Stimulated activated effector memory CD8-positive, alpha-beta T cell treated with anti-CD3 and anti-CD28 coated beads, Interleukin-12 subunit alpha, Interleukin-12 subunit beta, amount 100 ng/mL, for 72 hours (primary cell): ENCODE data around the gene STT3B.
"Not testable (repeated sequence)": the region's sequence is repeated elsewhere in the genome, so short reads cannot be mapped to it uniquely, and the experiment has no call there.

Experiments used
- ATAC-seq: fragments of 150-1000 bp; cut with Tn5 transposase; 2 replicates; pipeline ENCODE4 v1.10.0; 2021
- DNase-seq, 2 donors: peaks; one replicate each; pipeline ENCODE4 v3.0.0; 2021 to 2022; ENCODE audit warnings: low spot score in 2 of 2
- H3K27ac Mint-ChIP-seq: one replicate; pipeline ENCODE4 v1.8.0; 2022; ENCODE audit warnings: mild to moderate bottlenecking, mixed read lengths
- H3K36me3 Mint-ChIP-seq: one replicate; pipeline ENCODE4 v1.8.0; 2022; ENCODE audit warnings: mild to moderate bottlenecking, mixed read lengths
- H3K4me1 Mint-ChIP-seq: one replicate; pipeline ENCODE4 v1.8.0; 2022; ENCODE audit warnings: mixed read lengths
- H3K4me3 Mint-ChIP-seq: one replicate; pipeline ENCODE4 v1.8.0; 2022; ENCODE audit warnings: mild to moderate bottlenecking, mixed read lengths
- H3K9me3 Mint-ChIP-seq: one replicate; pipeline ENCODE4 v1.8.0; 2022; ENCODE audit warnings: mixed read lengths

The STT3B gene

DNA sequence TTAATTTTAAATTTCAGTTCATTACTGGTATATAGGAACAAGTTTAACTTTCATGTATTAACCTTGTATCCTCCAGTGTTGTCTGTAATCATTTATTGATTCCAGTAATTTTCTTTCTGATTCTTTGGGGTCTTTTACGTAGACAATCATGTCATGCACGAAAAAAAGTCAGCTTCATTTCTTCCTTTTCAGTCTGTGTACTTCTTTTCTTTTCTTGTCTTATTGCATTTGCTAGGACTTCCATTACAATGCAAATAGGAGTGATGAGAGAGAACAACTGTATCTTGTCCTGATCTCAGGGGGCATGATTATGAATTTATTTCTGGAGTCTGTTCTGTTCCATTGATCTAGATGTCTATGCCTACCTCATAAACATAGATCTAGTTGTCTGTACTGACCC is 56.5 kb downstream of the STT3B start:
- no peak overlapping the region for H3K4me3 Mint-ChIP-seq
- peaks cover 42% of the 10 kb centered on the region for H3K4me1 Mint-ChIP-seq

DNA sequence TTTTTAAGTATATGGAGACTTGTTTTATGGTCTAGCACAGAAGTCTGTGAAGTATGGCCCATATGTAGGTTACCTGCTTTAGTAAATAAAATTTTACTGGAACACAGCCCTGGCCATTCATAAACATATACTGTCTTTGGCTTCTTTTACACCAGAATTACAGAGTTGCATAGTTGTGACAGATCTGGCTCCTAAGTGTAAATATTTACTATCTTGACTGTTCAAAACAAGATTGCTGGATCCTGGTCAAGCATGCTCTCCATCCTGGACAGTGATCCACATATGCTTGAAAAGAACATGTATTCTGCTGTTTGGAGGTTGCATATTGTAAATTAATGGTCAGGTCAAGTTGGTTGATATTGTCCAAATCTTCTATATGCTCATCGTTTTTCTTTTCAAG is 57.9 kb downstream of the STT3B start:
- H3K36me3 Mint-ChIP-seq, result peaks cover 62% of the 10 kb centered on the region
- DNase-seq (no peak), ATAC-seq (no peak)
- no peak overlapping the region for H3K27ac Mint-ChIP-seq
- H3K4me1 Mint-ChIP-seq, result peaks cover 53% of the 10 kb centered on the region
- H3K9me3 Mint-ChIP-seq, result peaks cover 13% of the 10 kb centered on the region
- H3K4me3 Mint-ChIP-seq, result no peak overlapping the region

More for the DNA sequence above, 56.5 kb downstream of the STT3B start:
- Mint-ChIP-seq H3K27ac (no peak overlapping the region), H3K9me3 (peaks cover 15% of the 10 kb centered on the region), H3K36me3 (peaks cover 59% of the 10 kb centered on the region)
- ATAC-seq (no peak), DNase-seq (no peak)

DNA sequence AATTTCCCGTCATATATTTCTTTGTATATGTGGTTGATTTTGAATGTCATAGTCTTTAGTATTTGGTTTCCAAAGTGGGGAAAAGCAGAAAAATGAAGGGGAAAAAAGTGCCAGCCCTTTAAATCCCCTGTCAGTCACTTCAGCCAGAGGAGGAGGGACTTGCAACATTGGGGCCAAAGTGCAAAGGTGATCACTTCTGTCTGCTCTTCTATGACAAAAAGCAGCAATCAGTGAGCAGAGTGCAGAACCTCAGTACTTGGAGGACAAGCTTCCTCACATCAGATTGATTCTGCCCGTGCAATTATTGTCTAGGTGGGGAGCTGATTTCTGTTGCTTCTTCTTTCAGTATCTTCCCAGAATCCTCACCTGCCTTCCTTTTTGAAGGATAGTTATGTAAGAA is 60.0 kb downstream of the STT3B start:
- Mint-ChIP-seq H3K9me3 (peaks cover 12% of the 10 kb centered on the region), H3K27ac (no peak overlapping the region), H3K4me3 (no peak overlapping the region), H3K4me1 (peaks cover 61% of the 10 kb centered on the region), H3K36me3 (peaks cover 49% of the 10 kb centered on the region)
- no peak for ATAC-seq
- DNase-seq, result no peak

DNA sequence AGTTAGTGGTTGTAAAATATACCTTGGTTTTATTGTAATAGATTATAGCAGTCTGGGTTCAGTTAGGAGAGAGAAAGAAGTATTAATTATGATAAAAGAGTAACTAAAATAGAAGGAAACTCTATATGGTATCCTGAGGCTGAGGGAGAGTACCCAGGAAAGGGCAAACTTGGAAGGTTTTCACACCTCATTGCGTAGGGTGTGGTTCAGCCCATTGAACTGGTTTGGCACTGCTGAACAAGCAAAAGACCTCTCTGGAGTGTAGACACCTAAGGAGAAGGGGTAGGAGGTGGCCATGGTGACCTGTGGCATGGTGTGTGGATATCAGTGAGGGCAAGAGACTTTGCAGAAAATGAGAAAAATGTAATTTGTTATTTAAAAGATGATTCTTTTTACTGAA is 63.5 kb downstream of the STT3B start:
- no peaks in the 10 kb centered on the region for H3K9me3 Mint-ChIP-seq
- peaks cover 52% of the 10 kb centered on the region for H3K4me1 Mint-ChIP-seq
- no peak overlapping the region for H3K4me3 Mint-ChIP-seq
- DNase-seq (no peak), ATAC-seq (no peak)
- H3K27ac Mint-ChIP-seq, result peak overlapping the region; percentile 68
- peaks cover 59% of the 10 kb centered on the region for H3K36me3 Mint-ChIP-seq

DNA sequence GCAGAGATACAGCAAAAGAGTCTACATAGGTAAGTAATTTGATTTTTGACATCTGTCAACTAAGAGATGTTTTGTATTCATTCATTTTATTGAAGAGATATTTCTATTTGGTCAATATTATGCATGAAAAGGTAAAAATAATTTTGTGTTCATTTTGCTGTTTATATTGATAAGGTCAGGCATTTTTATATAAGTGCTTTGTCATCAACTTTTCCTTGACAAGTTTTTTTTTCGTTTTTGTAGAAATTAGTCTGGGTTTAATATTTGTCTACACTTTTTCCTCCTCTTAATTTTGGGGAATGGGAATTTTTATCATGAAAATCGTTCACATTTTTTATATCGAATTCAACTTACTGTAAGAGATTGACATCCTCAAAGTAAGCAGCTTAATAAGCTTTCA is 67.7 kb downstream of the STT3B start:
- DNase-seq (no peak), ATAC-seq (no peak)
- peaks cover 20% of the 10 kb centered on the region for H3K4me1 Mint-ChIP-seq
- H3K4me3 Mint-ChIP-seq, result no peak overlapping the region
- no peak overlapping the region for H3K27ac Mint-ChIP-seq
- peaks cover 60% of the 10 kb centered on the region for H3K36me3 Mint-ChIP-seq
- peaks cover 3% of the 10 kb centered on the region for H3K9me3 Mint-ChIP-seq

DNA sequence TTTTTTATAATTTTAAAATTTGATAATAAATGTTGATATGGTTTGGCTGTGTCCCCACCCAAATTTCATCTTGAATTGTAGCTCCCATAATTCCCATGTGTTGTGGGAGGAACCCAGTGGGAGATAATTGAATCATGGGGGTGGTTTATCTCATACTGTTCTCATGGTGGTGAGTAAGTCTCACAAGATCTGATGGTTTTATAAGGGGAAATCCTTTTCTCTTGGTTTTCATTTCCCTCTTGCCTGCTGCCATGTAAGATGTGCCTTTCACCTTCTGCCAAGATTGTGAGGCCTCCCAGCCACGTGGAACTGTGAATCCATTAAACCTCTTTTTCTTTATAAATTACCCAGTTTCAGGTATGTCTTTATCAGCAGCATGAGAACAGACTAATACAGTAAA is 72.6 kb downstream of the STT3B start:
- not testable (repeated sequence) for H3K9me3 Mint-ChIP-seq

DNA sequence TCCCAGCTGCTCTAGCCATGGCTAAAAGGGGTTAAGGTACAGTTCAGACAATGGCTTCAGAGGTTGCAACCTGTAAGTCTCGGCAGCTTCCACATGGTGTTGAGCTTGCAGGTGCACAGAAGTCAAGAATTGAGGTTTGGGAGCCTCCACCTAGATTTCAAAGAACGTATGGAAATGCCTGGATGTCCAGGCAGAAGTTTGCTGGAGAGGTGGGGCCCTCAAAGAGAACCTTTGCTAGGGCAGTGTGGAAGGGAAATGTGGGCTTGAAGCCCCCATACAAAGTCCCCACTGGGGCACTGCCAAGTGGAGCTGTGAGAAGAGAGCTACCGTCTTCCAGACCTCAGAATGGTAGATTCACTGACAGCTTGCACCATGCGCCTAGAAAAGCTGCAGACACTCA is 73.7 kb downstream of the STT3B start:
- DNase-seq, result no peak
- H3K36me3 Mint-ChIP-seq, result peaks cover 49% of the 10 kb centered on the region
- H3K27ac Mint-ChIP-seq, result peak overlapping the region; percentile 45
- H3K4me1 Mint-ChIP-seq, result peaks cover 30% of the 10 kb centered on the region
- ATAC-seq, result no peak
- peaks cover 9% of the 10 kb centered on the region for H3K9me3 Mint-ChIP-seq
- no peak overlapping the region for H3K4me3 Mint-ChIP-seq

More for the DNA sequence above, 72.6 kb downstream of the STT3B start:
- peaks cover 27% of the 10 kb centered on the region for H3K4me1 Mint-ChIP-seq
- DNase-seq, H3K27ac Mint-ChIP-seq, H3K4me3 Mint-ChIP-seq, ATAC-seq: not testable (repeated sequence)
- H3K36me3 Mint-ChIP-seq, result peaks cover 60% of the 10 kb centered on the region

DNA sequence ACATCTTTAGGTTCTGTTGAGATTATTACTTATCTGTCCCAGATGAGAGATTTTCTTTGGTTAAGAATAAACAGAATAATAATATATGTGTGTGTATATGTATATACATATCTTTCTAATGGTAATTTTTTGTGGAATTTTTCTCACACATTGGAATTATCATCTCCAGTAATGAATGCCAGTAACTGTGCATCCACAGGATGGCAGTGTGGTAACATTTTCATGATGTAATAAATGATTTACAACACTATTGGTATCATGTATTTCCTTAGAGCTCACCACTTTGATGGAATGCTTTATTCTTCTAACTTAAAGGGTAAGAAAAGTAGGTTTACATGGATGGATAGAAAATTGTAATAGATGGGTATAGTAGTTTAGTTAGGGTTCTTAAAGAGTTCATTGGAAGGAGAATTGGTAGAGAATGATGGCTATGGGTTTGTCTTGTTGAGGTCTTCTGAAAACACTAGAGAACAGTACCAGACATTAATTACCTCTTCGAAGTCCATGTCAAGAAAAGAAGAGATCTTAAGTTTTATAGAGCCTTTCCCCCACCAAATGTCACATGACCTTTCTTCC is 78.1 kb downstream of the STT3B start:
- ATAC-seq (no peak), DNase-seq (no peak)
- H3K9me3 Mint-ChIP-seq, result peaks cover 2% of the 10 kb centered on the region
- peaks cover 55% of the 10 kb centered on the region for H3K4me1 Mint-ChIP-seq
- peaks cover 23% of the 10 kb centered on the region for H3K36me3 Mint-ChIP-seq
- no peak overlapping the region for H3K27ac Mint-ChIP-seq
- H3K4me3 Mint-ChIP-seq, result no peak overlapping the region

DNA sequence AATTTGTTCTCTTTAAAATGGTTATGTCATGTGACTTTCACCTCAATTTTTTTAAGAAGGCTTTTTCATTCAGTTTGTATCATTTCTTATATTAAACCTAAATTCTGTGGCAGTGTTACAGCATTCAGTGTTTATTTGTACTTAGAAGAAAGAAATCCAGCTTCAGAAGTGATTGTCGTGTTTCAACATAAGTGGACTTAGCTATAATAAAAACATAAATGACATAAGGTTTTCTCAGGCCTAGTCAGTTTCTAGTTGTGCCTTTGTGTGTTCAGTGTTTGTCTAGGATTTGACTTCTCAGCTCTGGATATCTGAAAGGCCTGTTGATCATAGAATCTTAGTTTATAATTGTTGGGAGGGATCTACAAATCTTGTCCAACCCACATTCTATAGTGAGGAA is 80.5 kb downstream of the STT3B start:
- ATAC-seq (no peak), DNase-seq (no peak)
- H3K9me3 Mint-ChIP-seq, result no peaks in the 10 kb centered on the region
- H3K4me1 Mint-ChIP-seq, result peaks cover 48% of the 10 kb centered on the region
- H3K4me3 Mint-ChIP-seq, result no peak overlapping the region
- H3K27ac Mint-ChIP-seq, result no peak overlapping the region
- peaks cover 14% of the 10 kb centered on the region for H3K36me3 Mint-ChIP-seq

DNA sequence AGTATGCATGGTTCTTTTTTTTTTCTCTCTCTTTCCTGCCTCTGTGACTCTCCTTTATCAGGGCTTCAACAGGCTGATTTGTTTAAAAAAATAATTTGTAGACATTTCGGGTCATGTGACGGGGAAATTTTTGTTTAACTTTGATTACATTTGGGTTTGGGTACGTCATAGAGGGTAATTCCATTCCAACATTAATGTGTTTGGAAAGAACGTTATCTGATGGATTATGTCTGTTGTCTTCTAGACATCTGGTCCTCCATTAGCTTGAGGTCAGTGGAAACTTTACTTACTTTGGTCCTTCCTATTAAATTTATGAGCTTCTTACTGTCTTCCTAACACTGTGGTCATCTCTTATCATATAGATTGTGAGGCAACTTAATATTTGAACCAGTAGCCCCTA is 80.9 kb downstream of the STT3B start:
- Mint-ChIP-seq H3K4me3 (no peak overlapping the region), H3K9me3 (no peaks in the 10 kb centered on the region), H3K4me1 (peaks cover 43% of the 10 kb centered on the region), H3K36me3 (peaks cover 18% of the 10 kb centered on the region), H3K27ac (no peak overlapping the region)
- ATAC-seq (no peak), DNase-seq (no peak)

DNA sequence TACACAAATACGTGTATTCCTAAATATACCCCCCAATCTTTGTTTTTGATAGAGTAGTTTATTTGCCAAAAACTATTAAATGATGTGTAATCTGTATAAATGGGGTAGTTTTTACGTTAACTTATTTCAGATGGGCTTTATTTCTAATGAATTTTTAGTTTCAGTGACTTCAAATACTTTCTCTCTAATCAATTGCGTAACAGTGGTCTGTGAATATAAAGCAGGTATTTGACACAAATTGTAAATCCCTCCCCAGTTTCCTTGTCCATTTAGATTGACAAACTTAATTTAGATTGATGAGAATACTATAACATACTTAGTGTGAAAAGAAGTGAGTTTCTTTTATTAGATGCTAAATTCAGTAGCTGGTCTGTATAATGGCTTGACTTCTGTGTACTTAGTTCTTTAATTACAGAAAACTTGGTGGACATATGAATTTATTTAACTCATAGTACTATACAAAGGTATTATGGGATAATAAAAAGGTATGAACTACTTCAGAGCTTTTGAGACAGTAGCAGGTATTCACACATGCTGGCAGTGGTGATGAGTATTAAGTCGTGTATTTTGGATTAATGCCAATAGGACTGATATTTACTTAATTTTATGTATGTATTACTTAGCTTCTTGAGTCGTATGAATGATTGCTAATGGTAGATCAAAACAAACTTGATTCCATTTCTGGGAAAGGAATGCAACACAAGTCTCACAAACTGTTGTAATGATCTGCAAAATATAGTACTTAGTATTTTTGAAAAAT is 81.6 kb downstream of the STT3B start:
- Mint-ChIP-seq H3K4me3 (no peak overlapping the region), H3K4me1 (peaks cover 41% of the 10 kb centered on the region), H3K27ac (peak overlapping the region; percentile 20), H3K36me3 (peaks cover 25% of the 10 kb centered on the region), H3K9me3 (no peaks in the 10 kb centered on the region)
- DNase-seq, result no peak
- ATAC-seq, result no peak

DNA sequence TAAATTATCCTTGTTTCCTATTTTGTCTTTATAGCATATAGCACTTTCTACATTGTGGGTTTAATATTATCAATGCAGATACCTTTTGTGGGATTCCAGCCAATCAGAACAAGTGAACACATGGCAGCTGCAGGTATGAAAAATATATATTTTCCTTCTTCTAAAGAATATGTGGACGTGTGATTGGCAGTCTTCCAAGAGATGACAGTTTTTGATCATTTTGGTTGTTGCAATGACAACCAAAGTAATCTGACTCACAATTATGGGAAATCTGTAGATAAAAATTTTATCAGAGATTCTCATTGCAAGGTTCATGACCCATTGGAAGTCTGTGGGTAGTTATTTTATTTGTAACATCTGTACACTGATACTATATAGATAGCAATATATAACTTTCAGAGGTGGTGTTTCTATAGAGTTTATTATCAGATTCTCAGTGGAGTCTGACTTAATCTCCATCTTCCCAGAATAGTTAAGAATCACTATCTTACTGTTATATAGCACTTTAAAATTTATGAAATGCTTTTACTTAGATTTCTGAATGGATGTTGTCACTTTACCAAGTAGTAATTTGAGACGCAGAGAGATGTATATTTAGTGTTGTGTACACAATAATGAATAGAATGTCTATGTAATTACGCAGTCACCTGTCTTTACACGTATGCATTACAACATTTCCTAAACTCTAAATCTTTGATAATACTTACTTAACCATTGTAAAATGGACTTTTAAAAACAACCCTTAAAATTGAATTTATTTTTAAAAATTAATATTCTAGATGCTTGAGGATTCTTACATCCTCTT is 82.5 kb downstream of the STT3B start:
- H3K4me3 Mint-ChIP-seq, result no peak overlapping the region
- no peak for ATAC-seq
- no peak for DNase-seq
- no peaks in the 10 kb centered on the region for H3K9me3 Mint-ChIP-seq
- H3K27ac Mint-ChIP-seq, result no peak overlapping the region
- H3K4me1 Mint-ChIP-seq, result peaks cover 41% of the 10 kb centered on the region
- peaks cover 34% of the 10 kb centered on the region for H3K36me3 Mint-ChIP-seq

DNA sequence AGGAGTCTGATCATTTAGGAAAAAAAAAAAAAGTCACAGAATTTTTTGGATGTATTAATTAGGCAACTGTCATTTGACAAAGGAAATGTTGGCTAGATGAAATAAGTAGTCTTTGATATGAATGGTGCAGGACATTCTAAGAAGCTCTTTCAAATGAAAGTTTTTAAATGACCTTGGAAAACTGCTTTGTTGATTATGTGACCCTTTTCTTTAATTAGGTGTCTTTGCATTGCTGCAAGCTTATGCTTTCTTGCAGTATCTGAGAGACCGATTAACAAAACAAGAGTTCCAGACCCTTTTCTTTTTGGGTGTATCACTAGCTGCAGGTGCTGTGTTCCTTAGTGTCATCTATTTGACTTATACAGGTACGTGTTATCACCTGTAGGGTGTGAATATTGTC is 84.0 kb downstream of the STT3B start:
- ATAC-seq (no peak), DNase-seq (no peak)
- peaks cover 48% of the 10 kb centered on the region for H3K36me3 Mint-ChIP-seq
- no peak overlapping the region for H3K4me3 Mint-ChIP-seq
- H3K9me3 Mint-ChIP-seq, result no peaks in the 10 kb centered on the region
- peaks cover 41% of the 10 kb centered on the region for H3K4me1 Mint-ChIP-seq
- no peak overlapping the region for H3K27ac Mint-ChIP-seq

DNA sequence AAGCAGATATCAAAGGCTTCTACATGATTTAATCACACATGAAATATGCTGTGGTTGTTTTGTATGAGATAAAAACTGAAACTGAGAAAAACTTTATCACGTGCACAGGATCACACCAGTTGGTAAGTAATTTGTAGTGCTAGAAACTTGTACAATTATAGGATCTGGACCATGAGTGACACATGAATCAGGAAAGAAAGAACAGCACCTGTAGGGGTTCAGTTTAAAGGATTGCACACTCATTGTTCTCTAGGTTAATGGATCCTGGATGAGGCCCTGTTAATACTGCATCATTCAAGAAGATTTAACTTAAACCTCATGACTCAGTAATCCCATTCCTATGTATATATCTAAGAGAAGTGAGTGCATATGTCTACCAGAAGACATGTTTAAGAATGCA is 87.9 kb downstream of the STT3B start:
- peaks cover 83% of the 10 kb centered on the region for H3K36me3 Mint-ChIP-seq
- DNase-seq, result no peak
- H3K27ac Mint-ChIP-seq, result no peak overlapping the region
- H3K4me3 Mint-ChIP-seq, result no peak overlapping the region
- ATAC-seq, result peak; percentile 43
- no peaks in the 10 kb centered on the region for H3K9me3 Mint-ChIP-seq
- peaks cover 20% of the 10 kb centered on the region for H3K4me1 Mint-ChIP-seq

DNA sequence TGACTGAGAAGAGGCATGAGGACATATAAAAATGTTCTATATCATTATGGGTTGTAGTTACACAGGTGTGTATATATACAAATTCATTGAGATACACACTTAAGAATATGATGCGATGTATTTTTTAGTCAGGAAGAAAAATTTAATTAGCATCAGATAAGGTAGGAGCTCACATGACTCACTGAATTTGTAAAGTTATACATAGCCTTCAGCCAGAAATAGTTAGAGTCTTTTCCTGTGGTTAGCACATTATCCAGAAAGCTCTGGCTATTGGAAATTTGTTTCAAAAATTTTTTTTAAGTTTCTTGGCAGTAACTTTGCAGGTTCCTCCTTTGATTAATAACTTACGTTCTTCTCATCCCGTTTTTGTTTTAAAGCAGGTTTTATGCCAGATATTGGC is 88.6 kb downstream of the STT3B start:
- no peak for ATAC-seq
- Mint-ChIP-seq H3K9me3 (no peaks in the 10 kb centered on the region), H3K4me1 (peaks cover 22% of the 10 kb centered on the region), H3K4me3 (no peak overlapping the region), H3K36me3 (peaks cover 89% of the 10 kb centered on the region), H3K27ac (no peak overlapping the region)
- DNase-seq, result no peak
